B cell (primary cell): ENCODE measurements around the gene CHST3. TPM values are rescaled to one million over a fixed set of nuclear protein-coding genes. Genes with fewer than 3 reads are reported as not detected.

Source experiments
- ATAC-seq: fragments of 200-7000 bp; cut with Tn5 transposase; one replicate; pipeline ENCODE4 v1.10.0; 2021; ENCODE audit warnings: low read depth, mild to moderate bottlenecking, moderate number of reproducible peaks, moderate library complexity
- CTCF ChIA-PET: fragments of 350-600 bp; sonication (Branson Sonifier 250); formaldehyde crosslinking; loops from one replicate; lab custom pipeline; 2021; ENCODE audit warnings: antibody characterized with exemption, inconsistent platforms; lab: Charles Lee
- POLR2A ChIA-PET: fragments of 350-600 bp; sonication (Branson Sonifier 250); formaldehyde crosslinking; loops from one replicate; lab custom pipeline; 2021; ENCODE audit warnings: antibody characterized with exemption; lab: Charles Lee
- DNase-seq: peaks from one replicate; pipeline ENCODE4 v3.0.0; 2013
- H2AFZ ChIP-seq: 2 replicates; pipeline ENCODE4 v1.6.1; 2012; ENCODE audit warnings: mild to moderate bottlenecking, low read depth, low read length; ENCODE audit not compliant: insufficient read depth, poor library complexity, severe bottlenecking
- H3K27ac ChIP-seq, 2 donors: 1 replicate in 1 of 2; 2 replicates in 1 of 2; pipeline ENCODE4 v1.5.1; 2012 to 2013; ENCODE audit warnings: low read length in 2 of 2, mild to moderate bottlenecking in 2 of 2, moderate library complexity in 1 of 2
- H3K27me3 ChIP-seq, 4 experiments: fragments of 200-600 bp in 1 of 4; sonication (generic) in 1 of 4; replicated peaks in 1 of 4; 1 replicate in 2 of 4; 2 replicates in 2 of 4; pipeline versions ENCODE4 v1.6.1 to v1.7.0; 2013 to 2016; ENCODE audit warnings: low read length in 3 of 4, mild to moderate bottlenecking in 2 of 4, mixed read lengths in 1 of 4, moderate library complexity in 1 of 4; ENCODE audit not compliant: insufficient read depth in 4 of 4, control insufficient read depth in 3 of 4; ENCODE audit errors: control extremely low read depth in 1 of 4
- H3K36me3 ChIP-seq, 2 experiments: replicated peaks in 1 of 2; 1 replicate in 1 of 2; 2 replicates in 1 of 2; pipeline versions ENCODE4 v1.6.1 to v1.7.1; 2013; ENCODE audit warnings: low read length in 1 of 2; ENCODE audit not compliant: insufficient read depth in 2 of 2, control insufficient read depth in 1 of 2; ENCODE audit errors: control extremely low read depth in 1 of 2, extremely low read depth in 1 of 2
- H3K4me1 ChIP-seq, 2 donors: fragments of 200-600 bp in 1 of 2; sonication (generic) in 1 of 2; 1 replicate in 1 of 2; 2 replicates in 1 of 2; pipeline versions ENCODE4 v1.5.1 to v1.6.1; 2013 to 2017; ENCODE audit warnings: low read length in 2 of 2; ENCODE audit not compliant: control insufficient read depth in 2 of 2, insufficient read depth in 2 of 2
- H3K4me2 ChIP-seq: replicated peaks from 2 replicates; pipeline ENCODE3; 2012; ENCODE audit warnings: mild to moderate bottlenecking, low read depth, low read length; ENCODE audit not compliant: poor library complexity, severe bottlenecking
- H3K4me3 ChIP-seq, 5 experiments: fragments of 200-600 bp in 1 of 5; sonication (generic) in 1 of 5; 1 replicate in 3 of 5; 2 replicates in 2 of 5; pipeline versions ENCODE4 v1.5.1 to v1.7.0; 2011 to 2016; ENCODE audit warnings: low read length in 4 of 5, mild to moderate bottlenecking in 4 of 5, low read depth in 2 of 5, control low read depth in 1 of 5, moderate library complexity in 1 of 5; ENCODE audit not compliant: insufficient read depth in 1 of 5; ENCODE audit errors: control extremely low read depth in 1 of 5, extremely low read depth in 1 of 5
- H3K79me2 ChIP-seq: fragments of 200-600 bp; sonication (generic); one replicate; pipeline ENCODE4 v1.6.0; 2016; ENCODE audit warnings: low read length; ENCODE audit not compliant: control insufficient read depth, insufficient read depth
- H3K9ac ChIP-seq: fragments of 200-600 bp; sonication (generic); 2 replicates; pipeline ENCODE4 v1.6.1; 2017; ENCODE audit warnings: mild to moderate bottlenecking, low read length, moderate library complexity
- H3K9me3 ChIP-seq, 3 donors: one replicate each; pipeline versions ENCODE4 v1.6.1 to v1.7.1; 2013; ENCODE audit warnings: low read length in 2 of 3; ENCODE audit not compliant: control insufficient read depth in 2 of 3, insufficient read depth in 1 of 3; ENCODE audit errors: control extremely low read depth in 1 of 3
- H4K20me1 ChIP-seq: 2 replicates; pipeline ENCODE4 v1.6.0; 2012; ENCODE audit warnings: mild to moderate bottlenecking, low read length; ENCODE audit not compliant: insufficient read depth, control insufficient read depth, poor library complexity, severe bottlenecking
- H3K27ac Mint-ChIP-seq: one replicate; pipeline ENCODE4 v1.8.0; 2021; ENCODE audit warnings: mixed read lengths
- H3K27me3 Mint-ChIP-seq: one replicate; pipeline ENCODE4 v1.8.0; 2021; ENCODE audit warnings: mixed read lengths
- H3K4me1 Mint-ChIP-seq: one replicate; pipeline ENCODE4 v1.8.0; 2021; ENCODE audit warnings: mixed read lengths
- H3K4me3 Mint-ChIP-seq: one replicate; pipeline ENCODE4 v1.8.0; 2021; ENCODE audit warnings: mixed read lengths
- H3K9me3 Mint-ChIP-seq: one replicate; pipeline ENCODE4 v1.8.0; 2022; ENCODE audit warnings: mixed read lengths; ENCODE audit not compliant: insufficient read depth
- CTCF ChIP-seq: fragments of 200-600 bp; IDR thresholded peaks from one replicate; pipeline ENCODE4 v1.8.0; 2022; ENCODE audit warnings: antibody characterized with exemption, mild to moderate bottlenecking
- EZH2 ChIP-seq: IDR thresholded peaks from 2 replicates; pipeline ENCODE4 v1.6.1; 2012; ENCODE audit warnings: borderline replicate concordance, low read depth, mild to moderate bottlenecking, moderate library complexity, low read length; ENCODE audit not compliant: insufficient read depth, poor library complexity, severe bottlenecking
- WGBS: methylation state at CpG from one replicate; pipeline ENCODE4 v1.1.5; 2013; ENCODE audit warnings: missing lambda C conversion rate; ENCODE audit not compliant: insufficient coverage; 5-methylcytosine and 5-hydroxymethylcytosine counted together
- intact Hi-C: fragments of 100-400 bp; cut with micrococcal nuclease; formaldehyde crosslinking; loops from one replicate; pipeline ENCODE4 v1.10.0; 2022
- polyA plus RNA-seq: library from polyadenylated mRNA; depleted of rRNA; stranded (reverse); fragments of >200 nt; gene quantifications from 2 replicates; pipeline ENCODE4 v1.2.3, GENCODE V29; 2012
- total RNA-seq, 2 donors: library from RNA; stranded (reverse); fragments of 120-200 nt in 1 of 2; gene quantifications; 1 replicate in 1 of 2; 2 replicates in 1 of 2; pipeline versions ENCODE4 v1.2.3 to v1.2.4, GENCODE V29; 2013 to 2022

Gene CHST3
- total and polyA plus RNA-seq, 2 donors (not counting 1 experiment from before 2014, with no cell fraction given), result 0.01 TPM; not detected in 1

GRCh38 chr10:72012796-72013195 lies 48.6 kb downstream of the CHST3 start:
- no peak overlapping the region for H3K27ac Mint-ChIP-seq
- no peaks in the 10 kb centered on the region for H3K9me3 Mint-ChIP-seq
- Histone ChIP-seq H2AFZ (no peak overlapping the region), H3K4me3 (no peak overlapping the region), H3K9me3 (peaks cover 0 to 7% (median 0%) of the 10 kb centered on the region in 3 donors), H3K4me2 (no peak overlapping the region), H3K27ac (no peak overlapping the region), H3K27me3 (no peaks in the 10 kb centered on the region), H3K9ac (no peak overlapping the region), H3K4me1 (no peaks in the 10 kb centered on the region), H4K20me1 (no peaks in the 10 kb centered on the region), H3K79me2 (no peaks in the 10 kb centered on the region), H3K36me3 (no peaks in the 10 kb centered on the region)
- H3K4me1 Mint-ChIP-seq, result no peaks in the 10 kb centered on the region
- POLR2A ChIA-PET, result no interaction called here
- CTCF ChIA-PET, result interaction anchor here (0.6 kb wide), 1 partner anchor 1060 kb away, joined by 3 read pairs; no protein-coding TSS in a partner anchor
- intact Hi-C loops, result no loop called here
- TF ChIP-seq EZH2 (no peak), CTCF (no peak)
- no peak for ATAC-seq
- DNase-seq, result no peak
- no peak overlapping the region for H3K4me3 Mint-ChIP-seq
- H3K27me3 Mint-ChIP-seq, result peaks cover 13% of the 10 kb centered on the region
- WGBS, result 86% methylated on average over 7 of the region's 7 CpGs

- H3K36me3 ChIP-seq, result no peaks in the 10 kb centered on the region
- WGBS, result 95% methylated on average over 8 of the region's 13 CpGs
- H3K79me2 ChIP-seq, result no peaks in the 10 kb centered on the region
- no peak overlapping the region for H3K27ac ChIP-seq
- Mint-ChIP-seq H3K9me3 (no peaks in the 10 kb centered on the region), H3K27me3 (peaks cover 16% of the 10 kb centered on the region), H3K4me3 (no peak overlapping the region), H3K4me1 (no peaks in the 10 kb centered on the region), H3K27ac (no peak overlapping the region)
- no peak overlapping the region for H3K4me2 ChIP-seq
- peaks cover 0 to 2% (median 0%) of the 10 kb centered on the region in 3 donors for H3K9me3 ChIP-seq
- H2AFZ ChIP-seq, result no peak overlapping the region
- ATAC-seq, result no peak
- no peak for DNase-seq
- TF ChIP-seq EZH2, result no peak
- no peaks in the 10 kb centered on the region for H3K27me3 ChIP-seq
- ChIA-PET POLR2A (no interaction called here), CTCF (no interaction called here)
- no peak overlapping the region for H3K9ac ChIP-seq
- no peak overlapping the region for H3K4me3 ChIP-seq
- H4K20me1 ChIP-seq, result no peaks in the 10 kb centered on the region
- intact Hi-C loops, result no loop called here
- H3K4me1 ChIP-seq, result no peaks in the 10 kb centered on the region
These were observed 49.2 kb downstream of the CHST3 start for GRCh38 chr10:72013202-72013945.
